HCT116 (cell line): ENCODE results near the gene NOL4L. TPM values are rescaled to one million over a fixed set of nuclear protein-coding genes. Genes with fewer than 3 reads are reported as not detected.

Source experiments
- ATAC-seq: fragments of 200-7000 bp; cut with Tn5 transposase; 2 replicates; pipeline ENCODE4 v1.9.1; 2020; ENCODE audit warnings: mild to moderate bottlenecking, moderate library complexity
- BruUV-seq: library from RNA; stranded (reverse); fragments of 400-500 nt; replicated peaks from 2 replicates; lab custom pipeline; 2021; lab: Mats Ljungman, UMichigan
- CTCF ChIA-PET: fragments of 300-600 bp; sonication (Branson Sonifier 250); formaldehyde crosslinking; loops from one replicate; lab custom pipeline; 2021; ENCODE audit warnings: antibody characterized with exemption; lab: Charles Lee
- POLR2A ChIA-PET: fragments of 300-600, 350-600 bp; sonication (Branson Sonifier 250); formaldehyde crosslinking; loops from one replicate; lab custom pipeline; 2021; ENCODE audit warnings: antibody characterized with exemption; lab: Charles Lee
- RAD21 ChIA-PET, 2 experiments: fragments of 300-600 bp; sonication (Branson Sonifier 250); formaldehyde crosslinking; loops; one replicate each; lab custom pipeline; 2023; ENCODE audit warnings: low total read pairs in 2 of 2; ENCODE audit not compliant: uncharacterized antibody in 2 of 2, unreplicated experiment in 2 of 2, low non-redundant PET in 1 of 2; lab: Charles Lee
- DNase-seq: peaks from one replicate; pipeline ENCODE4 v3.0.0-alpha.2; 2010; ENCODE audit warnings: low read depth, low spot score
- H2AFZ ChIP-seq: fragments of 200-600 bp; shearing (Covaris generic), sonication (generic); 2 replicates; pipeline ENCODE4 v1.6.1; 2017; ENCODE audit warnings: low read depth, mixed run types, mixed read lengths, antibody characterized with exemption, low read length; ENCODE audit not compliant: poor library complexity, severe bottlenecking
- H3K27ac ChIP-seq: 2 replicates; pipeline ENCODE4 v1.5.1; 2012; ENCODE audit warnings: low read depth, low read length
- H3K27me3 ChIP-seq: fragments of 200-600 bp; sonication (generic); 2 replicates; pipeline ENCODE4 v1.6.1; 2016; ENCODE audit warnings: mixed run types, low read length, mixed read lengths; ENCODE audit not compliant: insufficient read depth
- H3K36me3 ChIP-seq, 2 experiments: fragments of 200-500 bp in 1 of 2; fragments of 200-600 bp in 1 of 2; sonication (Bioruptor generic) in 1 of 2; sonication (generic) in 1 of 2; 2 replicates each; pipeline versions ENCODE4 v1.5.1 to v1.6.1; 2014 to 2016; ENCODE audit warnings: low read length in 2 of 2, inconsistent platforms in 1 of 2, mixed read lengths in 1 of 2, mixed run types in 1 of 2; ENCODE audit not compliant: insufficient read depth in 2 of 2, control insufficient read depth in 1 of 2
- H3K4me1 ChIP-seq, 2 experiments: fragments of 200-600 bp in 1 of 2; sonication (generic) in 1 of 2; 2 replicates each; pipeline versions ENCODE4 v1.5.1 to v1.6.1; 2012 to 2017; ENCODE audit warnings: low read length in 2 of 2, inconsistent platforms in 1 of 2, mild to moderate bottlenecking in 1 of 2, mixed read lengths in 1 of 2, mixed run types in 1 of 2, moderate library complexity in 1 of 2; ENCODE audit not compliant: insufficient read depth in 2 of 2, control insufficient read depth in 1 of 2
- H3K4me2 ChIP-seq: fragments of 200-600 bp; sonication (generic); 2 replicates; pipeline ENCODE4 v1.6.1; 2017; ENCODE audit warnings: mixed run types, low read length, mixed read lengths
- H3K4me3 ChIP-seq, 2 experiments: fragments of 200-600 bp in 1 of 2; sonication (generic) in 1 of 2; replicated peaks in 1 of 2; 2 replicates each; pipeline ENCODE4 v1.5.1; 2011 to 2016; ENCODE audit warnings: low read length in 2 of 2, control low read depth in 1 of 2, low read depth in 1 of 2, mild to moderate bottlenecking in 1 of 2, mixed read lengths in 1 of 2, mixed run types in 1 of 2
- H3K79me2 ChIP-seq: fragments of 200-600 bp; sonication (generic); 2 replicates; pipeline ENCODE4 v1.6.1; 2017; ENCODE audit warnings: mild to moderate bottlenecking, mixed run types, low read length, moderate library complexity, mixed read lengths; ENCODE audit not compliant: insufficient read depth
- H3K9ac ChIP-seq: fragments of 200-600 bp; sonication (generic); 2 replicates; pipeline ENCODE4 v1.6.1; 2016; ENCODE audit warnings: low read length, mixed read lengths
- H3K9me2 ChIP-seq: fragments of 200-600 bp; sonication (generic), shearing (Covaris generic); 2 replicates; pipeline ENCODE4 v1.6.1; 2017; ENCODE audit warnings: mixed run types, mild to moderate bottlenecking, moderate library complexity; ENCODE audit not compliant: insufficient read depth
- H3K9me3 ChIP-seq, 2 experiments: fragments of 200-500 bp in 1 of 2; fragments of 200-600 bp in 1 of 2; sonication (Bioruptor generic) in 1 of 2; sonication (generic) in 1 of 2; 2 replicates each; pipeline ENCODE4 v1.6.1; 2014 to 2017; ENCODE audit warnings: low read length in 2 of 2, mixed read lengths in 2 of 2, inconsistent platforms in 1 of 2, low read depth in 1 of 2, mild to moderate bottlenecking in 1 of 2, mixed run types in 1 of 2, moderate library complexity in 1 of 2; ENCODE audit not compliant: control insufficient read depth in 1 of 2, insufficient read depth in 1 of 2
- H4K20me1 ChIP-seq: fragments of 200-600 bp; sonication (generic), shearing (Covaris generic); 2 replicates; pipeline ENCODE4 v1.6.1; 2017; ENCODE audit warnings: mixed run types, mild to moderate bottlenecking, moderate library complexity; ENCODE audit not compliant: insufficient read depth
- ATF3 ChIP-seq: IDR thresholded peaks from 2 replicates; pipeline ENCODE4 v1.6.1; 2012
- CBX3 ChIP-seq: IDR thresholded peaks from 2 replicates; pipeline ENCODE4 v1.6.1; 2012; ENCODE audit warnings: low read depth
- CEBPB ChIP-seq: IDR thresholded peaks from 2 replicates; pipeline ENCODE4 v1.6.1; 2012; ENCODE audit warnings: low read depth
- CTCF ChIP-seq, 3 experiments: fragments of 200-600 bp in 1 of 3; sonication (generic) in 1 of 3; IDR thresholded peaks in 2 of 3; conservative IDR thresholded peaks in 1 of 3; 2 replicates each; pipeline ENCODE4 v1.5.1; 2012 to 2017; ENCODE audit warnings: low read depth in 2 of 3, low read length in 2 of 3, antibody characterized with exemption in 1 of 3, borderline replicate concordance in 1 of 3, control low read depth in 1 of 3, mild to moderate bottlenecking in 1 of 3, mixed read lengths in 1 of 3, mixed run types in 1 of 3, moderate library complexity in 1 of 3; ENCODE audit not compliant: insufficient read depth in 1 of 3
- ELF1 ChIP-seq: IDR thresholded peaks from 2 replicates; pipeline ENCODE4 v1.6.1; 2012; ENCODE audit warnings: low read depth, borderline replicate concordance
- EZH2 ChIP-seq: fragments of 200-600 bp; sonication (generic); IDR thresholded peaks from 2 replicates; pipeline ENCODE4 v1.6.1; 2017; ENCODE audit warnings: antibody characterized with exemption, mixed run types
- EZH2phosphoT487 ChIP-seq: fragments of 200-600 bp; IDR thresholded peaks from 2 replicates; pipeline ENCODE4 v1.6.1; 2018; ENCODE audit warnings: antibody characterized with exemption, borderline replicate concordance
- FOSL1 ChIP-seq: IDR thresholded peaks from 2 replicates; pipeline ENCODE4 v1.6.1; 2012; ENCODE audit warnings: low read depth
- JUND ChIP-seq: IDR thresholded peaks from 2 replicates; pipeline ENCODE4 v1.6.1; 2012
- MAX ChIP-seq: IDR thresholded peaks from 2 replicates; pipeline ENCODE4 v1.6.1; 2012
- POLR2A ChIP-seq: IDR thresholded peaks from 2 replicates; pipeline ENCODE4 v1.7.0; 2011; ENCODE audit warnings: borderline replicate concordance; ENCODE audit not compliant: insufficient read depth, insufficient read length; ENCODE audit errors: extremely low read depth
- POLR2AphosphoS5 ChIP-seq: IDR thresholded peaks from 2 replicates; pipeline ENCODE4 v1.6.1; 2011; ENCODE audit warnings: mild to moderate bottlenecking, low read depth, low read length, moderate library complexity
- RAD21 ChIP-seq: IDR thresholded peaks from 2 replicates; pipeline ENCODE4 v1.6.1; 2012; ENCODE audit warnings: low read depth, mild to moderate bottlenecking
- REST ChIP-seq: IDR thresholded peaks from 2 replicates; pipeline ENCODE4 v1.6.1; 2012; ENCODE audit warnings: low read depth
- SIN3A ChIP-seq: IDR thresholded peaks from 2 replicates; pipeline ENCODE4 v1.6.1; 2012; ENCODE audit warnings: low read depth
- SP1 ChIP-seq: IDR thresholded peaks from 2 replicates; pipeline ENCODE4 v1.6.1; 2012; ENCODE audit warnings: low read depth
- TCF7L2 ChIP-seq: IDR thresholded peaks from 2 replicates; pipeline ENCODE4 v1.7.0; 2011; ENCODE audit warnings: borderline replicate concordance, inconsistent platforms; ENCODE audit not compliant: insufficient read depth, insufficient read length; ENCODE audit errors: extremely low read depth
- YY1 ChIP-seq: IDR thresholded peaks from 2 replicates; pipeline ENCODE4 v1.6.1; 2011; ENCODE audit warnings: low read length, low read depth, moderate library complexity, mild to moderate bottlenecking; ENCODE audit not compliant: insufficient replicate concordance; ENCODE audit errors: extremely low read depth
- ZBTB33 ChIP-seq: IDR thresholded peaks from 2 replicates; pipeline ENCODE4 v1.6.1; 2011; ENCODE audit warnings: mild to moderate bottlenecking, low read length, moderate library complexity; ENCODE audit not compliant: insufficient replicate concordance; ENCODE audit errors: extremely low read depth
- ZFX ChIP-seq: fragments of 450-650 bp; IDR thresholded peaks from 2 replicates; pipeline ENCODE4 v1.6.1; 2017
- intact Hi-C: fragments of 100-400 bp; cut with micrococcal nuclease; formaldehyde crosslinking; loops from 2 replicates; pipeline ENCODE4 v1.10.0; 2022
- total RNA-seq: library from RNA; stranded (reverse); gene quantifications from one replicate; pipeline ENCODE4 v1.2.1, GENCODE V29; 2021; ENCODE audit not compliant: unreplicated experiment

NOL4L gene
- total RNA-seq, 1 experiment from 2014 or later: 5.9 TPM

- ATAC-seq: peak; percentile 37; the same call in 1 of the 2 replicates
These were observed 4.1 kb upstream of the NOL4L start for GRCh38 chr20:32589256-32589655.

More at GRCh38 chr20:32589256-32589655, 4.1 kb upstream of the NOL4L start:
- POLR2A ChIA-PET: no interaction called here
- RAD21 ChIA-PET: no interaction called here
- H3K27me3 ChIP-seq: no peaks in the 10 kb centered on the region
- no peak overlapping the region for H3K27ac ChIP-seq
- intact Hi-C loops: no loop called here
- BruUV-seq: no TSS peak
- TF ChIP-seq CBX3 (no peak), TCF7L2 (no peak), ATF3 (no peak), SIN3A (no peak), FOSL1 (no peak), RAD21 (no peak), MAX (no peak), EZH2phosphoT487 (no peak), ZFX (no peak), SP1 (no peak), REST (no peak), YY1 (no peak), POLR2AphosphoS5 (no peak), CEBPB (no peak), ELF1 (no peak), POLR2A (no peak), CTCF (IDR thresholded peaks at IDR 0.05 in 2 of 3, conservative IDR thresholded peaks at IDR 0.05 in 1 of 3; ENCODE audit: borderline replicate concordance in 1 of 3, insufficient read depth in 1 of 3, low read depth in 2 of 3, low read length in 2 of 3) (no peak), JUND (no peak), ZBTB33 (no peak), EZH2 (no peak)
- TF ChIP-seq, all 23 proteins: peak for 0
- no peaks in the 10 kb centered on the region for H3K36me3 ChIP-seq
- no peaks in the 10 kb centered on the region for H3K9me2 ChIP-seq
- peak overlapping the region in 1 of 2 experiments; percentile 21; a peak in 1 of 4 replicates for H3K4me3 ChIP-seq
- peak overlapping the region; percentile 16; the same call in 1 of the 2 replicates for H3K9ac ChIP-seq
- CTCF ChIA-PET: no interaction called here
- DNase-seq: no peak
- no peaks in the 10 kb centered on the region for H4K20me1 ChIP-seq
- no peaks in the 10 kb centered on the region for H3K9me3 ChIP-seq
- no peaks in the 10 kb centered on the region for H3K79me2 ChIP-seq
- peak overlapping the region; percentile 66 for H3K4me2 ChIP-seq
- no peak overlapping the region for H2AFZ ChIP-seq
- H3K4me1 ChIP-seq: peaks cover 11 to 22% of the 10 kb centered on the region in 2 experiments
